Breast epithelium (tissue), 3 donors: Measurements from ENCODE around the gene ANKRD44.

Source experiments
- CTCF ChIP-seq, 3 donors: fragments of 450-650 bp; IDR thresholded peaks; one replicate each; pipeline ENCODE4 v1.5.1; 2016 to 2017; ENCODE audit warnings: antibody characterized with exemption in 3 of 3, mild to moderate bottlenecking in 3 of 3, moderate library complexity in 3 of 3
- POLR2A ChIP-seq: fragments of 450-650 bp; IDR thresholded peaks from one replicate; pipeline ENCODE4 v1.6.1; 2016; ENCODE audit warnings: antibody characterized with exemption, mild to moderate bottlenecking, moderate library complexity

GRCh38 chr2:197234671-197235191, 75.8 kb downstream of the ANKRD44 start:
- TF ChIP-seq CTCF (IDR thresholded peaks at IDR 0.05) (no peak), POLR2A (no peak)
